OCI-LY3 (cell line): Measurements from ENCODE around the gene MSI2.

ENCODE experiments used
- H2AFZ ChIP-seq: fragments of 200-600, 300-600 bp; shearing (Covaris generic); 2 replicates; pipeline ENCODE4 v1.6.0; 2014; ENCODE audit warnings: antibody characterized with exemption, low read depth, low read length
- H3K27ac ChIP-seq: fragments of 200-600, 300-600 bp; sonication (generic); 2 replicates; pipeline ENCODE4 v1.5.1; 2014; ENCODE audit warnings: mild to moderate bottlenecking, low read length, moderate library complexity, mixed read lengths
- H3K27me3 ChIP-seq: fragments of 200-600, 300-600 bp; sonication (generic); 2 replicates; pipeline ENCODE4 v1.6.1; 2014; ENCODE audit warnings: low read depth, low read length, mixed read lengths
- H3K36me3 ChIP-seq: fragments of 200-600, 300-600 bp; sonication (generic); replicated peaks from 2 replicates; pipeline ENCODE3; 2014; ENCODE audit warnings: low read depth, low read length, mixed read lengths
- H3K4me1 ChIP-seq: fragments of 300-600, 200-600 bp; sonication (generic); 2 replicates; pipeline ENCODE4 v1.6.1; 2014; ENCODE audit warnings: low read length, mixed read lengths
- H3K4me2 ChIP-seq: fragments of 200-600, 300-600 bp; sonication (generic); 2 replicates; pipeline ENCODE4 v1.6.1; 2014; ENCODE audit warnings: low read length, mixed read lengths
- H3K4me3 ChIP-seq: fragments of 300-600, 200-600 bp; sonication (generic); 2 replicates; pipeline ENCODE4 v1.5.1; 2014; ENCODE audit warnings: antibody characterized with exemption, mild to moderate bottlenecking, low read length, moderate library complexity
- H3K79me2 ChIP-seq: fragments of 300-600, 200-600 bp; shearing (Covaris generic); 2 replicates; pipeline ENCODE4 v1.6.1; 2014; ENCODE audit warnings: mild to moderate bottlenecking, low read length, mixed read lengths
- H3K9ac ChIP-seq: fragments of 300-600, 200-600 bp; shearing (Covaris generic); 2 replicates; pipeline ENCODE4 v1.6.0; 2014; ENCODE audit warnings: mild to moderate bottlenecking, low read length, moderate library complexity
- H3K9me3 ChIP-seq: fragments of 200-600, 300-600 bp; shearing (Covaris generic); 2 replicates; pipeline ENCODE4 v1.6.1; 2014; ENCODE audit warnings: low read length, mixed read lengths; ENCODE audit not compliant: insufficient read depth
- H4K20me1 ChIP-seq: fragments of 200-600, 300-600 bp; sonication (generic); 2 replicates; pipeline ENCODE4 v1.6.1; 2016; ENCODE audit warnings: low read length, mixed read lengths; ENCODE audit not compliant: insufficient read depth
- EZH2phosphoT487 ChIP-seq: fragments of 200-600 bp; shearing (Covaris generic); IDR thresholded peaks from 2 replicates; pipeline ENCODE4 v1.6.1; 2018; ENCODE audit warnings: antibody characterized with exemption, mixed run types, low read depth
- TF ChIP-seq, protein P1 (sequence below): fragments of 200-600, 300-600 bp; sonication (generic); IDR thresholded peaks from 2 replicates; pipeline ENCODE4 v1.5.1; 2014; ENCODE audit warnings: antibody characterized with exemption, low read length, low read depth

MSI2 gene

DNA sequence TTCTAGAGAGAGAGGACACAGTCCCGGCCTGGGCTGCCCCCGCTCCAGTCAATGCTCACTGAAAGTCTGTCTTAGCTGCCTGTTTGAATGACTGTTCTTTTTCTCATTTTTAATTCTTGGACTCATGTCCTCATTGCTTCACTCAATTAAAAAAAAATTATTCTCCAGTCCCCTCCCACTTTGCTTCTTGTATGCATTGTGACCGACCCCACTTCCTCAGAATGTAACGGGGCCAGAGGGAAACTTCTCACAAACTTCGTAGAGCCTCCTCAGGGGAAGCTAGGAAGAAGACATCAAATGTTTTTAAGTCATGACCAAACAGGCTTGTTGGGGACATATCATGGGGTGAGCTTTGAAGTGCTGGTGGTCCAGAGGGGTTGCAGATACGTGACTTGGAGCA lies 375.5 kb downstream of the MSI2 start:
- no peaks in the 10 kb centered on the region for H3K27me3 ChIP-seq
- no peaks in the 10 kb centered on the region for H3K9me3 ChIP-seq
- peak overlapping the region; percentile 38 for H3K9ac ChIP-seq
- peaks cover 97% of the 10 kb centered on the region for H3K4me1 ChIP-seq
- H3K36me3 ChIP-seq, result peaks cover 45% of the 10 kb centered on the region
- H3K4me2 ChIP-seq, result peak overlapping the region; percentile 34
- H4K20me1 ChIP-seq, result no peaks in the 10 kb centered on the region
- TF ChIP-seq, protein P1, sequence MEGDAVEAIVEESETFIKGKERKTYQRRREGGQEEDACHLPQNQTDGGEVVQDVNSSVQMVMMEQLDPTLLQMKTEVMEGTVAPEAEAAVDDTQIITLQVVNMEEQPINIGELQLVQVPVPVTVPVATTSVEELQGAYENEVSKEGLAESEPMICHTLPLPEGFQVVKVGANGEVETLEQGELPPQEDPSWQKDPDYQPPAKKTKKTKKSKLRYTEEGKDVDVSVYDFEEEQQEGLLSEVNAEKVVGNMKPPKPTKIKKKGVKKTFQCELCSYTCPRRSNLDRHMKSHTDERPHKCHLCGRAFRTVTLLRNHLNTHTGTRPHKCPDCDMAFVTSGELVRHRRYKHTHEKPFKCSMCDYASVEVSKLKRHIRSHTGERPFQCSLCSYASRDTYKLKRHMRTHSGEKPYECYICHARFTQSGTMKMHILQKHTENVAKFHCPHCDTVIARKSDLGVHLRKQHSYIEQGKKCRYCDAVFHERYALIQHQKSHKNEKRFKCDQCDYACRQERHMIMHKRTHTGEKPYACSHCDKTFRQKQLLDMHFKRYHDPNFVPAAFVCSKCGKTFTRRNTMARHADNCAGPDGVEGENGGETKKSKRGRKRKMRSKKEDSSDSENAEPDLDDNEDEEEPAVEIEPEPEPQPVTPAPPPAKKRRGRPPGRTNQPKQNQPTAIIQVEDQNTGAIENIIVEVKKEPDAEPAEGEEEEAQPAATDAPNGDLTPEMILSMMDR, result no peak
- TF ChIP-seq EZH2phosphoT487, result no peak
- peaks cover 4% of the 10 kb centered on the region; the same call in 1 of the 2 replicates for H3K79me2 ChIP-seq
- peak overlapping the region; percentile 99 for H3K27ac ChIP-seq
- no peak overlapping the region for H2AFZ ChIP-seq
- H3K4me3 ChIP-seq, result no peak overlapping the region

DNA sequence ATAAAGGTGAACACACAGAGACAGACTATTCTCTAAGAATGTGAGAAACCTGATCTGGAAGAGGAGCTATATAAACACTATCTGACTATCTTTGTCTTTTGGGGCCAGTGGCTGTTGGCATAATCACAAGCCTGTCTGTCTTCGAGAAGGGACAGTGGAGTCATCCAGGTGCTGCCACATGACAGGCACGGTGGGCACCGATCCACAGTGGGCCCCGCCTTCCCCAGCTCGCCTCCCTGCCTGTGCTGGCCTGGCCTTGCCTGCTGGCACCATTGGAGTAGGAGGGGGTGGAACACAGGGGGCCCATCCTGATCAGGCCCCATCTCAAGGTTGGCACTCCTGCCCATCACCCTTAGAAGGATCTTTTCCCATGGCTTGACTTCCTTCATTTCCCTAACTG lies 376.0 kb downstream of the MSI2 start:
- Histone ChIP-seq H3K4me2 (peak overlapping the region; percentile 34), H3K27me3 (no peaks in the 10 kb centered on the region), H4K20me1 (no peaks in the 10 kb centered on the region), H3K9ac (peak overlapping the region; percentile 38; the same call in 1 of the 2 replicates), H3K4me3 (no peak overlapping the region), H2AFZ (no peak overlapping the region), H3K9me3 (no peaks in the 10 kb centered on the region), H3K27ac (peak overlapping the region; percentile 99), H3K79me2 (peaks cover 4% of the 10 kb centered on the region; the same call in 1 of the 2 replicates), H3K36me3 (peaks cover 42% of the 10 kb centered on the region), H3K4me1 (peaks cover 97% of the 10 kb centered on the region)
- TF ChIP-seq, protein P1, result no peak
- no peak for TF ChIP-seq EZH2phosphoT487

DNA sequence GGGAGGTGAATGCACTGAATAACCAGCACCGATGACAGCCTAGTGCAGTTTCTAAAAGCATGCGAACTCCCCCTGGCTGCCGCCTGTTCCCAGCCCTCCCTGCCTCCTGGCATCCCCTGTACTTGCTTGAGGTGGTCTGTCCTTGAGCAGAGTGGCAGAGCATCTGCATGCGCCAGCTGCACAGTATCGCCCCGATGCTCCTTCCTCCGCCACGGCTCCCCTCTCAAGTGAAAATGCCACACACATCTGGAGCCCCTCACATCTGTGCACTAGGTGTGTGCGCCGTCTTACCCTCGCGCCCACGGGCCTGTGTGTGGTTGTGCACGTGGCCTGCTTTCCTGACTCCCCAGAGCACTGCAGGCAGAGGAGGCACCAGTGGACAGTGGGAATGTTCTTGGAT lies 376.9 kb downstream of the MSI2 start:
- peaks cover 34% of the 10 kb centered on the region for H3K36me3 ChIP-seq
- H3K27ac ChIP-seq, result no peak overlapping the region

DNA sequence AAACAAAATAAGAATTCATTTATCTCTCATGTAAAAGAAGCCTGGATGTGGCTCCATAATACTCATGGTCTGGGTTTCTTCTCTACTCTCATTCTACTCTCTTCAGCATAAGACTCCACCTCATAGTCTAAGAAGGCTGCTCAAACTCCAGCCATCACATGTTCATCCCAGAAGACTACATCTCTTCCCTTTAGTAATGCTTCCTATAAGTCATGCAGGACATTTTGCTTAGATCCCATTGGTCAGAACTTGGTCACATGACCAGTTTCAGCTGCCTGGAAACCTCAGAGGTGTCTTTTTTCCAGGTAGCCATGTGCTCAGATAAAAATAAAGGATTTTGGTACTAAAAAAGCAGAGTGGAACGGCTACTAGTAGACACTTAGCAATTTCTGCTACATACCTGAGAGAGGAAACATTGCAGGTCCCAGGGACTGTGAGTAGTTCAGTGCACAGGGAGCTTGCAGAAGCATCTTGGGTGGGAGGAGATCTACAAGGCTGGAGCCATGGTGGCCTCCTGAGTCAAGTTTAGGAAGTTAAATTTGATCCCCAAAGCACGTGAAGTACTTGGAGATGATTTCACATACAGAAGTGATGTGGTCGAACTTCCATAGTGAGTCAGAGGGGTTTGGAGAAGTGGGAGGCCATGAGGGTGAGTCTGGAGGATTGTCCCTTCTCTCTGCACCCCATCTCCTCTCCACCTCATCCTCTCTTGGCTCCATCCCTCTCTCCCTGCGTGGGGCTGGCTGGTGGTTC lies 378.6 kb downstream of the MSI2 start:
- H3K36me3 ChIP-seq, result peaks cover 33% of the 10 kb centered on the region
- TF ChIP-seq, protein P1, result no peak
- TF ChIP-seq EZH2phosphoT487, result no peak
- peak overlapping the region; percentile 83 for H3K4me2 ChIP-seq

More for the DNA sequence above, 376.9 kb downstream of the MSI2 start:
- no peak overlapping the region for H3K9ac ChIP-seq
- no peaks in the 10 kb centered on the region for H3K27me3 ChIP-seq
- H3K79me2 ChIP-seq, result peaks cover 4% of the 10 kb centered on the region; the same call in 1 of the 2 replicates
- no peak overlapping the region for H3K4me2 ChIP-seq
- no peak overlapping the region for H3K4me3 ChIP-seq
- H3K4me1 ChIP-seq, result peaks cover 97% of the 10 kb centered on the region
- no peaks in the 10 kb centered on the region for H4K20me1 ChIP-seq
- no peak overlapping the region for H2AFZ ChIP-seq
- no peaks in the 10 kb centered on the region for H3K9me3 ChIP-seq
- TF ChIP-seq EZH2phosphoT487, result no peak
- TF ChIP-seq, protein P1, result no peak

More for the DNA sequence above, 378.6 kb downstream of the MSI2 start:
- Histone ChIP-seq H3K4me3 (no peak overlapping the region), H3K9me3 (no peaks in the 10 kb centered on the region), H3K4me1 (peaks cover 94% of the 10 kb centered on the region), H3K79me2 (peaks cover 4% of the 10 kb centered on the region; the same call in 1 of the 2 replicates), H3K9ac (peak overlapping the region; percentile 86; the same call in 1 of the 2 replicates), H2AFZ (no peak overlapping the region), H3K27ac (peak overlapping the region; percentile 99), H4K20me1 (no peaks in the 10 kb centered on the region), H3K27me3 (no peaks in the 10 kb centered on the region)
